Endothelial cell of umbilical vein (primary cell): Measurements from ENCODE around the gene DENND1C. TPM values are rescaled to one million over a fixed set of nuclear protein-coding genes. Genes with fewer than 3 reads are reported as not detected.

ENCODE experiments used
- BruUV-seq: library from RNA; stranded (reverse); fragments of 400-500 nt; replicated peaks from 2 replicates; lab custom pipeline; 2021; lab: Mats Ljungman, UMichigan
- CTCF ChIA-PET: fragments of 300-600, 350-600 bp; sonication (Branson Sonifier 250); formaldehyde crosslinking; loops from one replicate; lab custom pipeline; 2021; ENCODE audit warnings: antibody characterized with exemption, inconsistent platforms; lab: Charles Lee
- POLR2A ChIA-PET: fragments of 300-600, 350-600 bp; sonication (Branson Sonifier 250); formaldehyde crosslinking; loops from one replicate; lab custom pipeline; 2021; ENCODE audit warnings: antibody characterized with exemption, inconsistent platforms; lab: Charles Lee
- DNase-seq: peaks from one replicate; pipeline ENCODE4 v3.0.0-alpha.2; 2011; ENCODE audit warnings: low read depth, low spot score
- FAIRE-seq: peaks from 2 replicates; lab custom pipeline; 2011; peaks lifted over from hg19 to GRCh38; lab: Jason Lieb, UNC
- H2AFZ ChIP-seq: 2 replicates; pipeline ENCODE4 v1.6.0; 2012; ENCODE audit warnings: low read depth, low read length, control low read depth, inconsistent platforms
- H3K27ac ChIP-seq: 2 replicates; pipeline ENCODE4 v1.5.1; 2011; ENCODE audit warnings: low read depth, mild to moderate bottlenecking, control low read depth, low read length, moderate library complexity; ENCODE audit not compliant: insufficient read depth
- H3K27me3 ChIP-seq, 2 experiments: 2 replicates each; pipeline versions ENCODE4 v1.6.0 to v1.6.1; 2011; ENCODE audit warnings: low read length in 2 of 2, mixed read lengths in 1 of 2; ENCODE audit not compliant: control insufficient read depth in 2 of 2, insufficient read depth in 2 of 2
- H3K36me3 ChIP-seq, 2 experiments: 2 replicates in 1 of 2; 3 replicates in 1 of 2; pipeline ENCODE4 v1.5.1; 2011; ENCODE audit warnings: low read length in 2 of 2, mild to moderate bottlenecking in 1 of 2, moderate library complexity in 1 of 2; ENCODE audit not compliant: control insufficient read depth in 2 of 2, insufficient read depth in 2 of 2; ENCODE audit errors: extremely low read depth in 1 of 2
- H3K4me1 ChIP-seq: 3 replicates; pipeline ENCODE4 v1.5.1; 2011; ENCODE audit warnings: mild to moderate bottlenecking, low read length; ENCODE audit not compliant: control insufficient read depth, insufficient read depth; ENCODE audit errors: extremely low read depth
- H3K4me2 ChIP-seq: 2 replicates; pipeline ENCODE4 v1.6.1; 2011; ENCODE audit warnings: low read length, control low read depth, mixed read lengths; ENCODE audit not compliant: insufficient read depth
- H3K4me3 ChIP-seq, 3 experiments: fragments of 200-600 bp in 1 of 3; sonication (generic), shearing (Covaris generic) in 1 of 3; replicated peaks in 1 of 3; 2 replicates each; pipeline ENCODE4 v1.5.1; 2011 to 2016; ENCODE audit warnings: control low read depth in 3 of 3, low read length in 3 of 3, mild to moderate bottlenecking in 2 of 3, inconsistent platforms in 1 of 3, low read depth in 1 of 3, moderate library complexity in 1 of 3; ENCODE audit not compliant: insufficient read depth in 1 of 3
- H3K79me2 ChIP-seq: 2 replicates; pipeline ENCODE4 v1.6.0; 2012; ENCODE audit warnings: low read length, inconsistent platforms; ENCODE audit not compliant: control insufficient read depth, insufficient read depth
- H3K9ac ChIP-seq: replicated peaks from 2 replicates; pipeline ENCODE3; 2011; ENCODE audit warnings: low read length, control low read depth; ENCODE audit not compliant: insufficient read depth; ENCODE audit errors: extremely low read depth
- H3K9me1 ChIP-seq: replicated peaks from 3 replicates; pipeline ENCODE4 v1.6.0; 2011; ENCODE audit warnings: mild to moderate bottlenecking, low read length; ENCODE audit not compliant: control insufficient read depth, insufficient read depth; ENCODE audit errors: extremely low read depth
- H3K9me3 ChIP-seq: replicated peaks from 2 replicates; pipeline ENCODE4 v1.5.1; 2012; ENCODE audit warnings: low read length, inconsistent platforms; ENCODE audit not compliant: control insufficient read depth, insufficient read depth
- H4K20me1 ChIP-seq: replicated peaks from 2 replicates; pipeline ENCODE3; 2011; ENCODE audit warnings: mild to moderate bottlenecking, low read length; ENCODE audit not compliant: control insufficient read depth, insufficient read depth; ENCODE audit errors: extremely low read depth
- EZH2 ChIP-seq: IDR thresholded peaks from 2 replicates; pipeline ENCODE4 v1.6.1; 2012; ENCODE audit warnings: borderline replicate concordance, low read depth, mild to moderate bottlenecking, moderate library complexity, low read length, inconsistent platforms; ENCODE audit not compliant: severe bottlenecking
- GATA2 ChIP-seq: IDR thresholded peaks from 2 replicates; pipeline ENCODE4 v1.7.0; 2011; ENCODE audit warnings: low read depth, mild to moderate bottlenecking, moderate library complexity, mixed read lengths, low read length; ENCODE audit not compliant: insufficient read length, insufficient read depth
- JUN ChIP-seq: IDR thresholded peaks from 2 replicates; pipeline ENCODE4 v1.6.1; 2011; ENCODE audit warnings: borderline replicate concordance, low read depth; ENCODE audit not compliant: insufficient read length, insufficient read depth
- MAX ChIP-seq: IDR thresholded peaks from 2 replicates; pipeline ENCODE4 v1.6.1; 2011; ENCODE audit not compliant: insufficient read depth, insufficient read length
- MYC ChIP-seq: IDR thresholded peaks from one replicate; pipeline ENCODE4 v1.6.1; 2011; ENCODE audit warnings: mild to moderate bottlenecking, low read depth, low read length
- POLR2A ChIP-seq: IDR thresholded peaks from 2 replicates; pipeline ENCODE4 v1.6.1; 2012; ENCODE audit warnings: low read depth, mild to moderate bottlenecking, control low read depth, low read length
- POLR2AphosphoS5 ChIP-seq: IDR thresholded peaks from 2 replicates; pipeline ENCODE4 v1.6.1; 2012; ENCODE audit warnings: low read depth, mild to moderate bottlenecking, control low read depth, low read length, moderate library complexity; ENCODE audit not compliant: insufficient read depth
- dilution Hi-C: fragments of 300-500 bp; cut with MboI; formaldehyde crosslinking; loops from one replicate; pipeline ENCODE4 v1.15.0; 2019; ENCODE audit warnings: low sequenced_read_pairs; ENCODE audit not compliant: extremely low pct_ligation_motif_present
- intact Hi-C: fragments of 100-400 bp; cut with micrococcal nuclease; formaldehyde crosslinking; loops from one replicate; pipeline ENCODE4 v1.10.0; 2022
- polyA plus RNA-seq, 4 experiments: library from polyadenylated mRNA; depleted of rRNA in 3 of 4; stranded (reverse) in 3 of 4; unstranded in 1 of 4; fragments of >200 nt; gene quantifications; 2 replicates each; pipeline versions ENCODE4 v1.2.1 to v1.2.3, GENCODE V29; 2011 to 2012; ENCODE audit warnings: missing spikeins in 1 of 4
- total RNA-seq: library from RNA; stranded (reverse); gene quantifications from 2 replicates; pipeline ENCODE4 v1.2.3, GENCODE V29; 2021

The DENND1C gene
- total and polyA plus RNA-seq, 2 donors (not counting 3 experiments of a cell fraction or from before 2014, with no cell fraction given), result not detected

GRCh38 chr19:6467384-6467783, 14.2 kb downstream of the DENND1C start:
- Histone ChIP-seq H4K20me1 (no peaks in the 10 kb centered on the region), H3K9ac (no peak overlapping the region), H3K9me3 (no peaks in the 10 kb centered on the region), H3K79me2 (no peaks in the 10 kb centered on the region), H3K27me3 (peaks cover 8 to 16% of the 10 kb centered on the region in 2 experiments), H3K4me3 (no peak overlapping the region), H3K27ac (no peak overlapping the region), H3K4me1 (no peaks in the 10 kb centered on the region), H3K9me1 (no peaks in the 10 kb centered on the region), H3K36me3 (no peaks in the 10 kb centered on the region), H2AFZ (no peak overlapping the region), H3K4me2 (no peak overlapping the region)
- POLR2A ChIA-PET, result no interaction called here
- no peak for FAIRE-seq
- dilution Hi-C loops (no loop called here), intact Hi-C loops (no loop called here)
- no peak for DNase-seq
- TF ChIP-seq JUN, result no peak
- CTCF ChIA-PET, result no interaction called here
- no TSS peak for BruUV-seq

- ChIA-PET POLR2A (no interaction called here), CTCF (no interaction called here)
- no peak overlapping the region for H3K27ac ChIP-seq
- no peaks in the 10 kb centered on the region for H3K4me1 ChIP-seq
- H4K20me1 ChIP-seq, result no peaks in the 10 kb centered on the region
- H3K9me1 ChIP-seq, result no peaks in the 10 kb centered on the region
- TF ChIP-seq EZH2 (no peak), JUN (no peak), POLR2AphosphoS5 (no peak), MYC (no peak), POLR2A (no peak), GATA2 (no peak), MAX (no peak)
- H3K4me3 ChIP-seq, result no peak overlapping the region
- DNase-seq, result no peak
- H3K36me3 ChIP-seq, result no peaks in the 10 kb centered on the region
- H3K4me2 ChIP-seq, result no peak overlapping the region
- no peak overlapping the region for H2AFZ ChIP-seq
- no peaks in the 10 kb centered on the region for H3K9me3 ChIP-seq
- BruUV-seq, result no TSS peak
- intact Hi-C loops (no loop called here), dilution Hi-C loops (no loop called here)
- H3K79me2 ChIP-seq, result no peaks in the 10 kb centered on the region
- FAIRE-seq, result no peak
- no peak overlapping the region for H3K9ac ChIP-seq
- H3K27me3 ChIP-seq, result peaks cover 8 to 16% of the 10 kb centered on the region in 2 experiments
These were observed 14.9 kb downstream of the DENND1C start for GRCh38 chr19:6466526-6467248.
